Neural progenitor cell (in vitro differentiated cells): Measurements from ENCODE around the gene CNR2.

Source experiments
- EZH2 ChIP-seq: fragments of 200-600 bp; sonication (generic); IDR thresholded peaks from 2 replicates; pipeline ENCODE4 v1.6.1; 2017; ENCODE audit warnings: antibody characterized with exemption, mild to moderate bottlenecking, moderate library complexity
- EZH2phosphoT487 ChIP-seq: fragments of 200-600 bp; sonication (generic); IDR thresholded peaks from 2 replicates; pipeline ENCODE4 v1.6.1; 2017; ENCODE audit warnings: antibody characterized with exemption
- TF ChIP-seq, protein P1 (sequence below): fragments of 200-600 bp; sonication (generic); IDR thresholded peaks from 2 replicates; pipeline ENCODE4 v1.5.1; 2017; ENCODE audit warnings: antibody characterized with exemption, mild to moderate bottlenecking

DNA sequence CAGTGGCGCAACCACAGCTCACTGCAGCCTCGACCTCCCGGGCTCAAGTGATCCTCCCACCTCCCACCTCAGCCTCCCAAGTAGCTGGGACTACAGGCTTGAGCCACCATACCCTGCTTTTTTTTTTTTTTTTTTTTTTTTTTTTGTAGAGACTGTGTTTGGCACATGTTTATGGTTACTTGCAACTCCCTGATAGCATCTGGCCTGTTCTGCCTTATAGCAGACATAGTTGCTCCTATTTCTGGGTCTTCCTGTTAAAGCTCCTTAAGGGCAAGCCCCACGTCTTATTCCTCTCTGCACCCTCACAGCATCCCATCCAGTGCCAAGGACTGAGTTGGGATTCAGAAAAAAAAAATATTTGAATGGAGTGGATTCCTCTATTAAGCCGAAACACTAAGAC lies 17.1 kb upstream of the CNR2 start:
- TF ChIP-seq EZH2 (no peak), EZH2phosphoT487 (no peak)
- TF ChIP-seq, protein P1, sequence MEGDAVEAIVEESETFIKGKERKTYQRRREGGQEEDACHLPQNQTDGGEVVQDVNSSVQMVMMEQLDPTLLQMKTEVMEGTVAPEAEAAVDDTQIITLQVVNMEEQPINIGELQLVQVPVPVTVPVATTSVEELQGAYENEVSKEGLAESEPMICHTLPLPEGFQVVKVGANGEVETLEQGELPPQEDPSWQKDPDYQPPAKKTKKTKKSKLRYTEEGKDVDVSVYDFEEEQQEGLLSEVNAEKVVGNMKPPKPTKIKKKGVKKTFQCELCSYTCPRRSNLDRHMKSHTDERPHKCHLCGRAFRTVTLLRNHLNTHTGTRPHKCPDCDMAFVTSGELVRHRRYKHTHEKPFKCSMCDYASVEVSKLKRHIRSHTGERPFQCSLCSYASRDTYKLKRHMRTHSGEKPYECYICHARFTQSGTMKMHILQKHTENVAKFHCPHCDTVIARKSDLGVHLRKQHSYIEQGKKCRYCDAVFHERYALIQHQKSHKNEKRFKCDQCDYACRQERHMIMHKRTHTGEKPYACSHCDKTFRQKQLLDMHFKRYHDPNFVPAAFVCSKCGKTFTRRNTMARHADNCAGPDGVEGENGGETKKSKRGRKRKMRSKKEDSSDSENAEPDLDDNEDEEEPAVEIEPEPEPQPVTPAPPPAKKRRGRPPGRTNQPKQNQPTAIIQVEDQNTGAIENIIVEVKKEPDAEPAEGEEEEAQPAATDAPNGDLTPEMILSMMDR, result no peak
